HepG2 (cell line): ENCODE data around the gene LZTS2. TPM values are rescaled to one million over a fixed set of nuclear protein-coding genes. Genes with fewer than 3 reads are reported as not detected.

ENCODE experiments used
- BORCS8-MEF2B ChIP-seq: sonication (generic); formaldehyde crosslinking; IDR thresholded peaks from 2 replicates; pipeline ENCODE4 v1.8.0; 2022; ENCODE audit warnings: mild to moderate bottlenecking, missing genetic modification reagents
- BRD4 ChIP-seq: sonication (generic); formaldehyde crosslinking; IDR thresholded peaks from 2 replicates; pipeline ENCODE4 v1.4.0; 2020; ENCODE audit warnings: missing genetic modification reagents
- DR1 ChIP-seq: sonication (generic); formaldehyde crosslinking; IDR thresholded peaks from 2 replicates; pipeline ENCODE4 v1.8.0; 2021; ENCODE audit warnings: mild to moderate bottlenecking, missing genetic modification reagents, inconsistent platforms
- GLI4 ChIP-seq: sonication (generic); formaldehyde crosslinking; IDR thresholded peaks from 2 replicates; pipeline ENCODE4 v1.5.1; 2020; ENCODE audit warnings: missing genetic modification reagents, mild to moderate bottlenecking, moderate library complexity, borderline replicate concordance
- HCFC1 ChIP-seq: fragments of 150-350 bp; IDR thresholded peaks from 2 replicates; pipeline ENCODE4 v1.6.1; 2014; ENCODE audit warnings: low read depth, low read length
- KDM6A ChIP-seq: IDR thresholded peaks from 2 replicates; pipeline ENCODE4 v1.6.1; 2016; ENCODE audit warnings: low read depth
- KLF9 ChIP-seq: IDR thresholded peaks from 2 replicates; pipeline ENCODE4 v1.6.1; 2016; ENCODE audit warnings: low read depth
- MED8 ChIP-seq: sonication (generic); formaldehyde crosslinking; IDR thresholded peaks from 2 replicates; pipeline ENCODE4 v1.8.1; 2023; ENCODE audit warnings: mild to moderate bottlenecking, missing genetic modification reagents; ENCODE audit not compliant: insufficient replicate concordance
- POLR2AphosphoS2 ChIP-seq: IDR thresholded peaks from 2 replicates; pipeline ENCODE4 v1.6.1; 2011; ENCODE audit warnings: low read depth, low read length, improper control_type of control experiment
- RAD51 ChIP-seq: fragments of 450-650 bp; IDR thresholded peaks from 2 replicates; pipeline ENCODE4 v1.6.1; 2016; ENCODE audit warnings: borderline replicate concordance
- SMYD3 ChIP-seq: sonication (generic); formaldehyde crosslinking; IDR thresholded peaks from 2 replicates; pipeline ENCODE4 v1.8.1; 2023; ENCODE audit warnings: mild to moderate bottlenecking, missing genetic modification reagents
- TAF1 ChIP-seq: sonication (generic); formaldehyde crosslinking; IDR thresholded peaks from 2 replicates; pipeline ENCODE4 v1.4.0; 2020; ENCODE audit warnings: missing genetic modification reagents
- ZBTB7A ChIP-seq: sonication (generic); formaldehyde crosslinking; IDR thresholded peaks from 2 replicates; pipeline ENCODE4 v1.8.0; 2022; ENCODE audit warnings: mild to moderate bottlenecking, missing genetic modification reagents
- ZFX ChIP-seq: sonication (generic); formaldehyde crosslinking; IDR thresholded peaks from 2 replicates; pipeline ENCODE4 v1.4.0; 2020; ENCODE audit warnings: mild to moderate bottlenecking, low read depth, missing genetic modification reagents, moderate library complexity
- ZNF121 ChIP-seq: sonication (generic); formaldehyde crosslinking; IDR thresholded peaks from 2 replicates; pipeline ENCODE4 v1.5.0; 2020; ENCODE audit warnings: mild to moderate bottlenecking, missing genetic modification reagents
- ZNF225 ChIP-seq: sonication (generic); formaldehyde crosslinking; IDR thresholded peaks from 2 replicates; pipeline ENCODE4 v1.4.0; 2020; ENCODE audit warnings: mild to moderate bottlenecking, missing genetic modification reagents
- ZNF44 ChIP-seq: sonication (generic); formaldehyde crosslinking; IDR thresholded peaks from 2 replicates; pipeline ENCODE4 v1.5.1; 2020; ENCODE audit warnings: mild to moderate bottlenecking, missing genetic modification reagents
- ZNF589 ChIP-seq: sonication (generic); formaldehyde crosslinking; conservative IDR thresholded peaks from 2 replicates; pipeline ENCODE4 v1.8.0; 2022; ENCODE audit warnings: mild to moderate bottlenecking, moderate library complexity, missing genetic modification reagents
- polyA plus RNA-seq, 8 experiments: library from polyadenylated mRNA; depleted of rRNA in 3 of 8; stranded (reverse) in 7 of 8; unstranded in 1 of 8; fragments of >200 nt; fragmentation: Illumina TruSeq in 4 of 8; extraction: Trizol in 4 of 8; gene quantifications; 2 replicates each; pipeline versions ENCODE4 v1.2.1 to v1.2.3, GENCODE V29; 2011 to 2016; ENCODE audit warnings: low read depth in 4 of 8, missing spikeins in 1 of 8, mixed read lengths in 1 of 8; ENCODE audit not compliant: insufficient read depth in 1 of 8
- total RNA-seq, 5 experiments: library from RNA; depleted of rRNA; stranded (reverse); fragments of >200 nt; fragmentation: Illumina TruSeq; extraction: Trizol; gene quantifications; 2 replicates each; pipeline ENCODE4 v1.2.3, GENCODE V29; 2016; ENCODE audit warnings: low read depth in 1 of 5
- TF ChIP-seq, protein P1 (sequence below): sonication (generic); formaldehyde crosslinking; IDR thresholded peaks from 2 replicates; pipeline ENCODE4 v1.4.0; 2020; ENCODE audit warnings: missing genetic modification reagents
- TF ChIP-seq, protein P2 (sequence below): sonication (generic); formaldehyde crosslinking; IDR thresholded peaks from 2 replicates; pipeline ENCODE4 v1.5.1; 2020; ENCODE audit warnings: missing genetic modification reagents, mild to moderate bottlenecking, borderline replicate concordance
- TF ChIP-seq, protein P3 (sequence below): sonication (generic); formaldehyde crosslinking; conservative IDR thresholded peaks from 2 replicates; pipeline ENCODE4 v1.4.0; 2020; ENCODE audit warnings: missing genetic modification reagents
- TF ChIP-seq, protein P4 (sequence below): sonication (generic); formaldehyde crosslinking; IDR thresholded peaks from 2 replicates; pipeline ENCODE4 v1.5.0; 2020; ENCODE audit warnings: missing genetic modification reagents, mild to moderate bottlenecking, borderline replicate concordance
- TF ChIP-seq, protein P5 (sequence below): sonication (generic); formaldehyde crosslinking; IDR thresholded peaks from 2 replicates; pipeline ENCODE4 v1.5.0; 2020; ENCODE audit warnings: missing genetic modification reagents

Gene LZTS2
- total and polyA plus RNA-seq, 2 of the 13 experiments (the other 11 are each of a cell fraction or from before 2014, with no cell fraction given): 43.6 to 65.6 TPM

DNA sequence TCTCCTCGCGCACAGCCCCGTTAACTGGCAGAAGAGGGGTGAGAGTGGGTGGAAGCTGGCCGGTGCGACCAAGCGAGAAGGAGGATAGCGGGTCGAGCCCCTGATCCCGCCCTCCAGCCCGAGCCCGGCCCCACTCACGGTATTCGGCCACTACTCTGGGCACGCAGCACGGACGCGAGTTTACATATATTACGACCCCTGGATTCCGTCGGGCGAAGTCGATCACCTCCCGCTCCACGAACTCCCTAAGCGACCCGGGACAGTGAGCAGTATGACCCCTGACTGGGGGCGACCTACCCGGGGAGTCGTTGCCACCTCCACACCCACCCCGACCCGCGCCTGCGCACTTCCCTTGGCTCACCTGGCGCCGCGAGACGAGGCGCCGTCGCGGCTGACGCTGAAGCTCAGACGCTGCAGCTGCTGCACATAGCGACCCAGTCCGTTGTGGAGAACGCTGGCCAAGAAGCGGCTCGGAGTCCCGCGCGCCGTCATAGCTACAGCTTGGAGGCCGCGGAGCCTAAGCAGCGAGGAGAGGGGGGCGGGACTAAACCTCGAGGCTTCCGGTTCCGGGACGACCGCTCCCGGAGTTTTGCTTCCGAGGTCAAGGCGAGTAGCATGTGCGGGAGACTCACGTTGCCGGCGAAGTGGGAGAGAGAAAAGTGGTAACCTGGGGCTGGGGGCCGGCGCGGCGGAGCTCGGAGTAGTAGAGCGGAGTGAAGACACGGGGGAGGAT is 12.5 kb upstream of the LZTS2 start, which contains the start of the genes MRPL43 and TWNK (continued):
- TF ChIP-seq HCFC1 (peak; percentile 59), MED8 (peak; percentile 47), RAD51 (no peak), ZNF121 (CRISPR knock-in tag) (no peak), DR1 (peak; percentile 49; the same call in 1 of the 2 replicates), BORCS8-MEF2B (CRISPR knock-in tag) (peak; percentile 53; the same call in 1 of the 2 replicates), ZNF225 (CRISPR knock-in tag) (peak; percentile 80), KDM6A (CRISPR knock-in tag) (no peak), POLR2AphosphoS2 (0 out of 2 replicates have a peak, but pooled peaks have one; percentile 43), BRD4 (CRISPR knock-in tag) (peak; percentile 51; the same call in 1 of the 2 replicates), ZBTB7A (peak; percentile 44; the same call in 1 of the 2 replicates), ZNF44 (peak; percentile 73; the same call in 1 of the 2 replicates), SMYD3 (peak; percentile 92), TAF1 (CRISPR knock-in tag) (peak; percentile 87), ZNF589 (peak; percentile 93), KLF9 (CRISPR knock-in tag) (peak; percentile 62; the same call in 1 of the 2 replicates), ZFX (CRISPR knock-in tag) (peak; percentile 93), GLI4 (CRISPR knock-in tag) (0 out of 2 replicates have a peak, but pooled peaks have one; percentile 57)
- TF ChIP-seq, protein P1, sequence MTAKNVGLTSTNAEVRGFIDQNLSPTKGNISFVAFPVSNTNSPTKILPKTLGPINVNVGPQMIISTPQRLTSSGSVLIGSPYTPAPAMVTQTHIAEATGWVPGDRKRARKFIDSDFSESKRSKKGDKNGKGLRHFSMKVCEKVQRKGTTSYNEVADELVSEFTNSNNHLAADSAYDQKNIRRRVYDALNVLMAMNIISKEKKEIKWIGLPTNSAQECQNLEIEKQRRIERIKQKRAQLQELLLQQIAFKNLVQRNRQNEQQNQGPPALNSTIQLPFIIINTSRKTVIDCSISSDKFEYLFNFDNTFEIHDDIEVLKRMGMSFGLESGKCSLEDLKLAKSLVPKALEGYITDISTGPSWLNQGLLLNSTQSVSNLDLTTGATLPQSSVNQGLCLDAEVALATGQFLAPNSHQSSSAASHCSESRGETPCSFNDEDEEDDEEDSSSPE (CRISPR knock-in tag): peak; percentile 63; the same call in 1 of the 2 replicates
- TF ChIP-seq, protein P2, sequence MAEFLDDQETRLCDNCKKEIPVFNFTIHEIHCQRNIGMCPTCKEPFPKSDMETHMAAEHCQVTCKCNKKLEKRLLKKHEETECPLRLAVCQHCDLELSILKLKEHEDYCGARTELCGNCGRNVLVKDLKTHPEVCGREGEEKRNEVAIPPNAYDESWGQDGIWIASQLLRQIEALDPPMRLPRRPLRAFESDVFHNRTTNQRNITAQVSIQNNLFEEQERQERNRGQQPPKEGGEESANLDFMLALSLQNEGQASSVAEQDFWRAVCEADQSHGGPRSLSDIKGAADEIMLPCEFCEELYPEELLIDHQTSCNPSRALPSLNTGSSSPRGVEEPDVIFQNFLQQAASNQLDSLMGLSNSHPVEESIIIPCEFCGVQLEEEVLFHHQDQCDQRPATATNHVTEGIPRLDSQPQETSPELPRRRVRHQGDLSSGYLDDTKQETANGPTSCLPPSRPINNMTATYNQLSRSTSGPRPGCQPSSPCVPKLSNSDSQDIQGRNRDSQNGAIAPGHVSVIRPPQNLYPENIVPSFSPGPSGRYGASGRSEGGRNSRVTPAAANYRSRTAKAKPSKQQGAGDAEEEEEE (CRISPR knock-in tag): 0 out of 2 replicates have a peak, but pooled peaks have one; percentile 91
- TF ChIP-seq, protein P3, sequence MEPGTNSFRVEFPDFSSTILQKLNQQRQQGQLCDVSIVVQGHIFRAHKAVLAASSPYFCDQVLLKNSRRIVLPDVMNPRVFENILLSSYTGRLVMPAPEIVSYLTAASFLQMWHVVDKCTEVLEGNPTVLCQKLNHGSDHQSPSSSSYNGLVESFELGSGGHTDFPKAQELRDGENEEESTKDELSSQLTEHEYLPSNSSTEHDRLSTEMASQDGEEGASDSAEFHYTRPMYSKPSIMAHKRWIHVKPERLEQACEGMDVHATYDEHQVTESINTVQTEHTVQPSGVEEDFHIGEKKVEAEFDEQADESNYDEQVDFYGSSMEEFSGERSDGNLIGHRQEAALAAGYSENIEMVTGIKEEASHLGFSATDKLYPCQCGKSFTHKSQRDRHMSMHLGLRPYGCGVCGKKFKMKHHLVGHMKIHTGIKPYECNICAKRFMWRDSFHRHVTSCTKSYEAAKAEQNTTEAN (CRISPR knock-in tag): peak; percentile 30; the same call in 1 of the 2 replicates
- TF ChIP-seq, protein P4, sequence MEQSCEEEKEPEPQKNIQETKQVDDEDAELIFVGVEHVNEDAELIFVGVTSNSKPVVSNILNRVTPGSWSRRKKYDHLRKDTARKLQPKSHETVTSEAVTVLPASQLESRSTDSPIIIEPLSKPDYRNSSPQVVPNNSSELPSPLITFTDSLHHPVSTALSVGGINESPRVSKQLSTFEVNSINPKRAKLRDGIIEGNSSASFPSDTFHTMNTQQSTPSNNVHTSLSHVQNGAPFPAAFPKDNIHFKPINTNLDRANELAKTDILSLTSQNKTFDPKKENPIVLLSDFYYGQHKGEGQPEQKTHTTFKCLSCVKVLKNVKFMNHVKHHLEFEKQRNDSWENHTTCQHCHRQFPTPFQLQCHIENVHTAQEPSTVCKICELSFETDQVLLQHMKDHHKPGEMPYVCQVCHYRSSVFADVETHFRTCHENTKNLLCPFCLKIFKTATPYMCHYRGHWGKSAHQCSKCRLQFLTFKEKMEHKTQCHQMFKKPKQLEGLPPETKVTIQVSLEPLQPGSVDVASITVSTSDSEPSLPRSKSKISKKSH: peak; percentile 43
- TF ChIP-seq, protein P5, sequence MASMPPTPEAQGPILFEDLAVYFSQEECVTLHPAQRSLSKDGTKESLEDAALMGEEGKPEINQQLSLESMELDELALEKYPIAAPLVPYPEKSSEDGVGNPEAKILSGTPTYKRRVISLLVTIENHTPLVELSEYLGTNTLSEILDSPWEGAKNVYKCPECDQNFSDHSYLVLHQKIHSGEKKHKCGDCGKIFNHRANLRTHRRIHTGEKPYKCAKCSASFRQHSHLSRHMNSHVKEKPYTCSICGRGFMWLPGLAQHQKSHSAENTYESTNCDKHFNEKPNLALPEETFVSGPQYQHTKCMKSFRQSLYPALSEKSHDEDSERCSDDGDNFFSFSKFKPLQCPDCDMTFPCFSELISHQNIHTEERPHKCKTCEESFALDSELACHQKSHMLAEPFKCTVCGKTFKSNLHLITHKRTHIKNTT (CRISPR knock-in tag): no peak
